NCI-H345 treated with DMSO at 0.1 percent for 48 hours (cell line): ENCODE measurements around the gene BMAL2.

ENCODE experiments used
- DNase-seq: peaks from one replicate; lab custom pipeline; 2025; ENCODE audit not compliant: unreplicated experiment; lab: John Stamatoyannopoulos, UW

BMAL2 gene

GRCh38 chr12:27355979-27356378, 23.3 kb downstream of the BMAL2 start:
- no peak for DNase-seq

GRCh38 chr12:27359578-27360340, 27.1 kb downstream of the BMAL2 start:
- no peak for DNase-seq

- no peak for DNase-seq
Observed at GRCh38 chr12:27361372-27361771, 28.7 kb downstream of the BMAL2 start.

- no peak for DNase-seq
Observed at GRCh38 chr12:27366621-27367020, 34.0 kb downstream of the BMAL2 start.

- DNase-seq: no peak
Observed at GRCh38 chr12:27367078-27367477, 34.4 kb downstream of the BMAL2 start.

- no peak for DNase-seq
Observed at GRCh38 chr12:27382171-27382795, 49.6 kb downstream of the BMAL2 start.
